RWPE1 (cell line): Measurements from ENCODE around the gene MLX.
A peak's percentile ranks its signal among the peaks of the same experiment; 100 is the strongest.
"Not testable (repeated sequence)": the region's sequence is repeated elsewhere in the genome, so short reads cannot be mapped to it uniquely, and the experiment has no call there.

ENCODE experiments used
- CTCF ChIA-PET: fragments of 350-600 bp; sonication (Branson Sonifier 250); formaldehyde crosslinking; extraction: SDS; loops from one replicate; lab custom pipeline; 2021; lab: Yijun Ruan, JAX
- POLR2A ChIA-PET: fragments of 400-600 bp; formaldehyde crosslinking; extraction: SDS; loops from one replicate; lab custom pipeline; 2020; ENCODE audit warnings: antibody characterized with exemption; ENCODE audit not compliant: low non-redundant PET; lab: Yijun Ruan, JAX
- DNase-seq: peaks from one replicate; pipeline ENCODE4 v3.0.0; 2012; ENCODE audit warnings: low spot score
- H3K27ac ChIP-seq: fragments of 450-650 bp; 2 replicates; pipeline ENCODE4 v1.5.1; 2017
- TF ChIP-seq, protein P1 (sequence below): fragments of 450-650 bp; conservative IDR thresholded peaks from 2 replicates; pipeline ENCODE4 v1.5.1; 2017; ENCODE audit warnings: low read depth, mild to moderate bottlenecking

The MLX gene

DNA sequence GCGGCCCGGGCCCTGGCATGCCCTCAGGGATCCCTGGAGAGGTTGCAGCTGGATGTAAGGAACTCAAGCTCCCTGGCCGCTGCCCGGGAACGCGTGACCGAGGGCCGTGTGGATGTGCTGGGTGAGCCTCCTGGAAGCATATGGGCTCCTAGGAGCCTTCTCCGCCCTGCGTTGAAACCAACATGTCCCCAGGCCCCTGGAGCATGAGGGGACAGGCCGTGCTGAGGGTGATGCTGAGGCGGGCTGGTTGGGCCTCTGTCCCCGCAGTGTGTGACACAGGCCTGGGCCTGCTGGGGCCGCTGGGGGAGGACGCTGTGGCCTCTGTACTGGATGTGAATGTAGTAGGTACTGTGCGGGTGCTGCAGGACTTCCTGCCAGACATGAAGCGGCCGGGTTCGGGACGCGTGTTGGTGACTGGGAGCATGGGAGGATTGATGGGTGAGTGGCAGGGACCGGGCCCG is 19.9 kb upstream of the MLX start:
- POLR2A ChIA-PET: no interaction called here
- TF ChIP-seq, protein P1, sequence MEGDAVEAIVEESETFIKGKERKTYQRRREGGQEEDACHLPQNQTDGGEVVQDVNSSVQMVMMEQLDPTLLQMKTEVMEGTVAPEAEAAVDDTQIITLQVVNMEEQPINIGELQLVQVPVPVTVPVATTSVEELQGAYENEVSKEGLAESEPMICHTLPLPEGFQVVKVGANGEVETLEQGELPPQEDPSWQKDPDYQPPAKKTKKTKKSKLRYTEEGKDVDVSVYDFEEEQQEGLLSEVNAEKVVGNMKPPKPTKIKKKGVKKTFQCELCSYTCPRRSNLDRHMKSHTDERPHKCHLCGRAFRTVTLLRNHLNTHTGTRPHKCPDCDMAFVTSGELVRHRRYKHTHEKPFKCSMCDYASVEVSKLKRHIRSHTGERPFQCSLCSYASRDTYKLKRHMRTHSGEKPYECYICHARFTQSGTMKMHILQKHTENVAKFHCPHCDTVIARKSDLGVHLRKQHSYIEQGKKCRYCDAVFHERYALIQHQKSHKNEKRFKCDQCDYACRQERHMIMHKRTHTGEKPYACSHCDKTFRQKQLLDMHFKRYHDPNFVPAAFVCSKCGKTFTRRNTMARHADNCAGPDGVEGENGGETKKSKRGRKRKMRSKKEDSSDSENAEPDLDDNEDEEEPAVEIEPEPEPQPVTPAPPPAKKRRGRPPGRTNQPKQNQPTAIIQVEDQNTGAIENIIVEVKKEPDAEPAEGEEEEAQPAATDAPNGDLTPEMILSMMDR: no peak
- CTCF ChIA-PET: no interaction called here

DNA sequence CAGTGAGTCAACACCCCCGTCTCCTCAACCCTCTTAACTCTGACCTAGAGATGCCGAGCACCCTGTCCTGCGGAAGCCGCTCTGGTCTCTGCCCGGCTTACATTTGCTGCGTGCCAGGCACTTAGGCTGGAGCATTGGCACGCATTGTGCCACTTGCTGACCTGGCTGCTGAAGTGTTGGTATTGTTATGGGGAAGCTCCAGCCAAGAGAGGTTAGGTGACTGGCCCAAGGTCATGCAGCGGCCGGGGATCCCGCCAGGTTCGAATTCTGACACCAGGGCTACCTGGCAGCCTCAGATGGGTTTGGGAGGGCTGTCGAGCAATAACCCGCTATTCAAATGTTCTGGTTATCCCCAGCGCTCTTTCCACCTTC is 19.2 kb upstream of the MLX start:
- POLR2A ChIA-PET: interaction anchor here (0.6 kb wide), 1 partner anchor 227 kb away, joined by 7 read pairs; no protein-coding TSS in a partner anchor
- CTCF ChIA-PET: interaction anchor here (0.5 kb wide), 1 partner anchor 95 kb away, joined by 3 read pairs; no protein-coding TSS in a partner anchor

More for the DNA sequence above, 19.9 kb upstream of the MLX start:
- no peak for DNase-seq
- peak overlapping the region; percentile 13; the same call in 1 of the 2 replicates for H3K27ac ChIP-seq

DNA sequence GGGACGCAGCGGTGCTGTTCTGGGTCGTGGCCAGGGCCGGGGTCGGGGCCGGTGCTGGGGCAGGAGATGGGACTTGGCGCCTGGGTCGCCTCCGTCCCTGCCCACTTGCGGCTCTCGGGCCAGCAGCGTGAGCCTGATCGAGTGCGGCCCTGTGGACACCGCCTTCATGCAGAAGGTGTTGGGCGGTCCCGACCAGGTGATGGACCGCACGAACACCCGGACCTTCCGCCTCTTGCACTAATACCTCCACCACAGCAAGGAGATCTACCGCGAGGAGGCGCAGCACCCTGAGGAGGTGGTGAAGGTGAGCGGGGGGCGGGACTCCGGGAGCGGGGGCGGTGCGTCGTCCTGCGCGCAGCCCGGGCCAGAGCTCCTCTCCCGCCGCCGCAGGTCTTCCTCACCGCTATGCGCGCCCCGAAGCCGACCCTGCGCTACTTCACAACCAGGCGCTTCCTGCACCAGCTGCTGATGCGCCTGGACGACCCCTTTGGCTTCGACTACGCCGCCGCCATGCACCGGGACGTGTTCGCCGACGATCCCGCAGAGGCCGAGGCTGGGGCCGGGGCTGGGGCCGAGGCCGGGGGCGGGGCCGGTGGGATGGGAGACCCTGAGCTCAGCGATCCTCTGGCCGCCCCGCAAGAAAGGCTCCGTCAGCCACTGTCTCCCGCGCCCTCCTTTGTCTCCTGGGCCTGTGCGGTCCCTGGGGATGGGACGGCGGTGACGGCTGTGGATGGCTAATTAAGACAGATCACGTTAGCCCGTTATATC is 18.6 kb upstream of the MLX start:
- peak overlapping the region; percentile 54 for H3K27ac ChIP-seq
- ChIA-PET CTCF (interaction anchor here (0.5 to 0.9 kb wide), 4 partner anchors 29 to 236 kb away, joined by 3 to 4 read pairs (median 3); no protein-coding TSS in a partner anchor), POLR2A (interaction anchor here (0.5 to 0.8 kb wide), 3 partner anchors 11 to 228 kb away, joined by 3 to 7 read pairs (median 3); no protein-coding TSS in a partner anchor)
- no peak for DNase-seq
- TF ChIP-seq, protein P1: peak; percentile 68

More for the DNA sequence above, 19.2 kb upstream of the MLX start:
- no peak for DNase-seq
- TF ChIP-seq, protein P1: no peak
- peak overlapping the region; percentile 54 for H3K27ac ChIP-seq

DNA sequence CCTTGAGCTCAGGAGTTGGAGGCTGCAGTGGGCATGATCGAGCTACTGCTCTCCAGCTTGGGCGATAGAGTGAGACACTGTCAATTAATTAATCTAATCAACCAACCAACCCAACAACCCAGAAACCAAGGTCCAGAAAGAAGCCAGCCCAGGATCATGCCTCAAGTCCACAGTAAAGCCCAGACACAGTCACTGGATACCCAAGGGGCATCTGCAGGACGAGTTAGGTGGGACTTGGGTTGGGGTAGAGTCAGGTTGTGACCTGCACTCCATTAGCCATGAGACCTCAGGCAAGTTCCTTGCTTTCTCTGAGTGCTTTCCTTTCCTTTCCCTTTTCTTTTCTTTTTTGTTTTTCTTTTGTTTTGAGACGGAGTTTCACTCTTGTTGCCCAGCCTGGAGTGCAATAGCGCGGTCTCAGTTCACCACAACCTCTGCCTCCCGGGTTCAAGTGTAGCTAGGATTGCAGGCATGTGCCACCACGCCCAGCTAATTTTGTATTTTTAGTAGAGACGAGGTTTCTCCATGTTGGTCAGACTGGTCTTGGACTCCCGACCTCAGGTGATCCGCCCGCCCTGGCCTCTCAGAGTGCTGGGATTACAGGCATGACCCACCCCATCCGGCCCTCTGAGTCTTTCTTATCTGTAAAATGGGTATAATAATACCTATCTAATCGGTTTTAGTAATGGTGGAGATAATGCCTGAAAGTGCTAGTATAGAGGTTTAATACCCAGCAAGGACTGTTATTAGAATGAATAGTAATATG is 17.7 kb upstream of the MLX start:
- ChIA-PET POLR2A (interaction anchor here (0.8 kb wide), 1 partner anchor 12 kb away, joined by 3 read pairs; no protein-coding TSS in a partner anchor), CTCF (interaction anchor here (0.6 to 0.9 kb wide), 2 partner anchors 213 to 237 kb away, joined by 3 read pairs; no protein-coding TSS in a partner anchor)
- peak overlapping the region; percentile 54 for H3K27ac ChIP-seq
- DNase-seq: no peak
- TF ChIP-seq, protein P1: no peak

DNA sequence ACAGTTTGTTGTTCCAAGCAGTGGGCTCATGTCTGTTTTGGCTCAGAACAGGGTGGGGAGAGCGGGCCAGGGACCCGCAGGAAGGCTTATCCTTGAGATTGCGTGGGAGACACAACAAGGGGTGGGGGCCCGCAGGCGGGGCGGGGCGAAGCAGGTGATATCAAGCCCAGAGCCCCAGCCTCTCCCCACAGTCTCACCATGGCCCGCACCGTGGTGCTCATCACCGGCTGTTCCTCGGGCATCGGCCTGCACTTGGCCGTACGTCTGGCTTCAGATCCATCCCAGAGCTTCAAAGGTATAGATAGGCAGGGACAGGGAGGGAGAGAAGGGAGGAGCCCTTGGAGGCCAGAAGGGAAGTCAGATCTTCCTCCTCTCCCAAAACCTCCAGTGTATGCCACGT is 14.2 kb upstream of the MLX start, which contains the start of gene HSD17B1:
Gene HSD17B1, plus strand, starts transcription at position 188 of the 400 bp plus-strand sequence. Its CDS starts 11 bp downstream, at position 199.
- H3K27ac ChIP-seq: peak within 1 kb of the TSS; percentile 90
- DNase-seq, POLR2A ChIA-PET: not testable (repeated sequence)
- CTCF ChIA-PET: interaction anchor here (1.4 kb wide), 1 partner anchor 16 kb away, joined by 4 read pairs; the partner anchor contains the start of gene NAGLU

DNA sequence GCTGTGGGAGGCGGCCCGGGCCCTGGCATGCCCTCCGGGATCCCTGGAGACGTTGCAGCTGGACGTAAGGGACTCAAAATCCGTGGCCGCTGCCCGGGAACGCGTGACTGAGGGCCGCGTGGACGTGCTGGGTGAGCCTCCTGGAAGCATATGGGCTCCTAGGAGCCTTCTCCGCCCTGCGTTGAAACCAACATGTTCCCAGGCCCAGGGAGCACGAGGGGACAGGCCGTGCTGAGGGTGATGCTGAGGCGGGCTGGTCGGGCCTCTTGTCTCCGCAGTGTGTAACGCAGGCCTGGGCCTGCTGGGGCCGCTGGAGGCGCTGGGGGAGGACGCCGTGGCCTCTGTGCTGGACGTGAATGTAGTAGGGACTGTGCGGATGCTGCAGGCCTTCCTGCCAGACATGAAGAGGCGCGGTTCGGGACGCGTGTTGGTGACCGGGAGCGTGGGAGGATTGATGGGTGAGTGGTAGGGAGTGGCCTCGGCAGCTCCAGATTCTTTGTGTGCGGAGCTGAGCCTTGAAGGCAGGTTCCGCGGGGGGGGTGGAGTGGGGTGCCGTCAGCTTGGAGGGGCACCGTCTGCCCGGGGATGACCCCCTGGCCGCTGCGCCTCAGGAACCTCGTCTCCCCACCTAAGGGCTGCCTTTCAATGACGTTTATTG is 13.6 kb upstream of the MLX start:
- ChIA-PET CTCF (interaction anchor here (0.7 to 1.5 kb wide), 5 partner anchors 12 to 359 kb away, joined by 3 to 5 read pairs (median 4); partner anchors contain the start of gene NAGLU), POLR2A (interaction anchor here (1.1 to 1.6 kb wide), 2 partner anchors 12 to 23 kb away, joined by 3 to 4 read pairs; no protein-coding TSS in a partner anchor)
- DNase-seq: no peak
- peak overlapping the region; percentile 90 for H3K27ac ChIP-seq
- TF ChIP-seq, protein P1: peak; percentile 25; the same call in 1 of the 2 replicates
